ENCODE results near the gene PLCH1. TPM values are rescaled to one million over a fixed set of nuclear protein-coding genes. Genes with fewer than 3 reads are reported as not detected.

Gene PLCH1
- total RNA-seq, 2 experiments from 2014 or later = 0.03 to 0.20 TPM

DNA sequence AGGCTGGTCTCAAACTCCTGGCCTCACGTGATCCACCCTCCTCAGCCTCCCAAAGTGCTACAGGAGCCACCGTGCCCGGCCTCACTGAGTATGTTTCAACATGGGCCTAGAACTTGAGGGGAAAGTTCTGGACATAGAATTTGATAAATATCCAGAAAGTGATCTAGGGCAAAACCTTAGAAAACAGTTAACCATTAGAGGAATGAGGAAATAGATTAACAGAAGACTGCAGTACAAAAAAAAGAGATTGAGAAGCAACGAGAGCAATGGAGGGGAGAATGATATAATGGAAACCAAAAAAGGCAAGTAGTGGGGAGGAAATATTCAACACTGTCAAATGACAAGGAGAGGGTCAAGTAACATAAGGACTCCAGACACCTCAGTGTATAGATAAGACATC lies 191.5 kb downstream of the PLCH1 start:
- ChIA-PET POLR2A (no interaction called here), CTCF (no interaction called here)
- no peaks in the 10 kb centered on the region for H3K27me3 Mint-ChIP-seq
- H3K4me1 ChIP-seq (ENCODE audit: insufficient read depth, low read length) = no peaks in the 10 kb centered on the region
- peaks cover 23% of the 10 kb centered on the region for H3K4me1 Mint-ChIP-seq (ENCODE audit: low read depth)
- H3K9me3 ChIP-seq (ENCODE audit: control insufficient read depth in 1 of 2, insufficient read depth in 1 of 2, low read length in 2 of 2) = no peaks in the 10 kb centered on the region
- intact Hi-C loops (cut with DNase I, micrococcal nuclease) = no loop called here
- H3K4me3 Mint-ChIP-seq = no peak overlapping the region
- H3K4me3 ChIP-seq (ENCODE audit: low read length) = no peak overlapping the region
- TF ChIP-seq, protein P1, sequence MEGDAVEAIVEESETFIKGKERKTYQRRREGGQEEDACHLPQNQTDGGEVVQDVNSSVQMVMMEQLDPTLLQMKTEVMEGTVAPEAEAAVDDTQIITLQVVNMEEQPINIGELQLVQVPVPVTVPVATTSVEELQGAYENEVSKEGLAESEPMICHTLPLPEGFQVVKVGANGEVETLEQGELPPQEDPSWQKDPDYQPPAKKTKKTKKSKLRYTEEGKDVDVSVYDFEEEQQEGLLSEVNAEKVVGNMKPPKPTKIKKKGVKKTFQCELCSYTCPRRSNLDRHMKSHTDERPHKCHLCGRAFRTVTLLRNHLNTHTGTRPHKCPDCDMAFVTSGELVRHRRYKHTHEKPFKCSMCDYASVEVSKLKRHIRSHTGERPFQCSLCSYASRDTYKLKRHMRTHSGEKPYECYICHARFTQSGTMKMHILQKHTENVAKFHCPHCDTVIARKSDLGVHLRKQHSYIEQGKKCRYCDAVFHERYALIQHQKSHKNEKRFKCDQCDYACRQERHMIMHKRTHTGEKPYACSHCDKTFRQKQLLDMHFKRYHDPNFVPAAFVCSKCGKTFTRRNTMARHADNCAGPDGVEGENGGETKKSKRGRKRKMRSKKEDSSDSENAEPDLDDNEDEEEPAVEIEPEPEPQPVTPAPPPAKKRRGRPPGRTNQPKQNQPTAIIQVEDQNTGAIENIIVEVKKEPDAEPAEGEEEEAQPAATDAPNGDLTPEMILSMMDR (IDR thresholded peaks at IDR 0.05) = no peak
- DNase-seq = no peak
- no peaks in the 10 kb centered on the region for H3K36me3 ChIP-seq (ENCODE audit: insufficient read depth, low read length)
- no peak for ATAC-seq (ENCODE audit: poor library complexity)
- H3K27ac ChIP-seq (ENCODE audit: low read depth in 1 of 2, low read length in 2 of 2) = no peak overlapping the region
- H3K27me3 ChIP-seq (ENCODE audit: control insufficient read depth in 1 of 2, insufficient read depth in 2 of 2, low read length in 2 of 2) = no peaks in the 10 kb centered on the region
- H3K36me3 Mint-ChIP-seq (ENCODE audit: low read depth) = no peaks in the 10 kb centered on the region
- H3K9me3 Mint-ChIP-seq = no peaks in the 10 kb centered on the region
- H3K27ac Mint-ChIP-seq = no peak overlapping the region

DNA sequence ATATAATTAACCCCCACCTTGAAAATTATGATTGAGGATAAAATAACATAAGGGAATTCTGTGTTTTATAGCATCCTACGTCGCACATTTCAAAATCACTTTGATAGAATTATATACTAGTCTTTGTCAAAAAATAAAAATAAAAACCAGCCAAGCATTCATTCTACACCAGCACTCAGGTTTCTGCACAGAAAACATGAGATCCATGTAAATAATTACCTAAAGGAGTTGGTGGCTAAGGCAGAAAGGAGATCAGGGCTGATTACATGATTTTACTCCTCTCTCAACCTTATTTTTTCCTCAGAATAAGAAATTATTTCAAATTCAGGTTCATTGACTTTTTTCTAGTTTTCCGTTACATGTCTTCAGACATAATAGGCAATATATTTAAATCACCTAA lies 194.5 kb downstream of the PLCH1 start:
- Histone ChIP-seq H3K4me1 (ENCODE audit: insufficient read depth, low read length) (no peaks in the 10 kb centered on the region), H3K27me3 (ENCODE audit: control insufficient read depth in 1 of 2, insufficient read depth in 2 of 2, low read length in 2 of 2) (no peaks in the 10 kb centered on the region), H3K4me3 (ENCODE audit: low read length) (no peak overlapping the region), H3K36me3 (ENCODE audit: insufficient read depth, low read length) (no peaks in the 10 kb centered on the region), H3K9me3 (ENCODE audit: control insufficient read depth in 1 of 2, insufficient read depth in 1 of 2, low read length in 2 of 2) (no peaks in the 10 kb centered on the region), H3K27ac (ENCODE audit: low read depth in 1 of 2, low read length in 2 of 2) (no peak overlapping the region)
- TF ChIP-seq, protein P1 (IDR thresholded peaks at IDR 0.05) = no peak
- CTCF ChIA-PET = no interaction called here
- Mint-ChIP-seq H3K4me1 (ENCODE audit: low read depth) (peaks cover 19% of the 10 kb centered on the region), H3K36me3 (ENCODE audit: low read depth) (no peaks in the 10 kb centered on the region), H3K4me3 (no peak overlapping the region), H3K27ac (no peak overlapping the region), H3K27me3 (no peaks in the 10 kb centered on the region), H3K9me3 (no peaks in the 10 kb centered on the region)
- ATAC-seq (ENCODE audit: poor library complexity) (no peak), DNase-seq (no peak)
- POLR2A ChIA-PET = no interaction called here
- intact Hi-C loops (cut with DNase I, micrococcal nuclease) = no loop called here

GRCh38 chr3:155549087-155549486 lies 195.8 kb downstream of the PLCH1 start:
- Histone ChIP-seq H3K27me3 (ENCODE audit: control insufficient read depth in 1 of 2, insufficient read depth in 2 of 2, low read length in 2 of 2) (no peaks in the 10 kb centered on the region), H3K9me3 (ENCODE audit: control insufficient read depth in 1 of 2, insufficient read depth in 1 of 2, low read length in 2 of 2) (no peaks in the 10 kb centered on the region), H3K4me3 (ENCODE audit: low read length) (no peak overlapping the region), H3K27ac (ENCODE audit: low read depth in 1 of 2, low read length in 2 of 2) (no peak overlapping the region), H3K36me3 (ENCODE audit: insufficient read depth, low read length) (no peaks in the 10 kb centered on the region), H3K4me1 (ENCODE audit: insufficient read depth, low read length) (no peaks in the 10 kb centered on the region)
- no peak overlapping the region for H3K4me3 Mint-ChIP-seq
- ATAC-seq (ENCODE audit: poor library complexity) (no peak), DNase-seq (no peak)
- peaks cover 6% of the 10 kb centered on the region for H3K4me1 Mint-ChIP-seq (ENCODE audit: low read depth)
- TF ChIP-seq, protein P1 (IDR thresholded peaks at IDR 0.05) = no peak
- H3K27ac Mint-ChIP-seq = no peak overlapping the region
- no peaks in the 10 kb centered on the region for H3K9me3 Mint-ChIP-seq
- intact Hi-C loops (cut with DNase I, micrococcal nuclease) = no loop called here
- no peaks in the 10 kb centered on the region for H3K27me3 Mint-ChIP-seq
- ChIA-PET CTCF (no interaction called here), POLR2A (no interaction called here)
- no peaks in the 10 kb centered on the region for H3K36me3 Mint-ChIP-seq (ENCODE audit: low read depth)

Measured in CD4-positive, alpha-beta T cell (primary cell).